Neural crest cell (in vitro differentiated cells): ENCODE measurements around the gene VCAM1. TPM values are rescaled to one million over a fixed set of nuclear protein-coding genes. Genes with fewer than 3 reads are reported as not detected.
A peak's percentile ranks its signal among the peaks of the same experiment; 100 is the strongest.

Experiments
- DNase-seq: peaks from one replicate; pipeline ENCODE4 v3.0.0; 2021; ENCODE audit warnings: low read depth, mixed read lengths, low spot score
- H3K27ac Mint-ChIP-seq: one replicate; pipeline ENCODE4 v1.8.0; 2021; ENCODE audit warnings: mild to moderate bottlenecking, mixed read lengths; ENCODE audit not compliant: unreplicated experiment
- H3K27me3 Mint-ChIP-seq: 2 replicates; pipeline ENCODE4 v1.8.0; 2021; ENCODE audit warnings: low read depth, mild to moderate bottlenecking, mixed read lengths
- H3K36me3 Mint-ChIP-seq: 2 replicates; pipeline ENCODE4 v1.8.0; 2021; ENCODE audit warnings: low read depth, mild to moderate bottlenecking, mixed read lengths
- H3K4me1 Mint-ChIP-seq: 2 replicates; pipeline ENCODE4 v1.8.0; 2021; ENCODE audit warnings: mixed read lengths
- H3K4me3 Mint-ChIP-seq: one replicate; pipeline ENCODE4 v1.8.0; 2021; ENCODE audit warnings: mild to moderate bottlenecking, mixed read lengths
- H3K9me3 Mint-ChIP-seq: 2 replicates; pipeline ENCODE4 v1.8.0; 2021; ENCODE audit warnings: mixed read lengths
- total RNA-seq: library from RNA; stranded (reverse); gene quantifications from 2 replicates; pipeline ENCODE4 v1.2.1, GENCODE V29; 2021
- TF ChIP-seq, protein P1 (sequence below): fragments of 200-600 bp; sonication (generic); conservative IDR thresholded peaks from 2 replicates; pipeline ENCODE4 v1.5.0; 2021; ENCODE audit warnings: antibody characterized with exemption, mild to moderate bottlenecking

The VCAM1 gene
- total RNA-seq, 1 donor from 2014 or later = 8.6 TPM

DNA sequence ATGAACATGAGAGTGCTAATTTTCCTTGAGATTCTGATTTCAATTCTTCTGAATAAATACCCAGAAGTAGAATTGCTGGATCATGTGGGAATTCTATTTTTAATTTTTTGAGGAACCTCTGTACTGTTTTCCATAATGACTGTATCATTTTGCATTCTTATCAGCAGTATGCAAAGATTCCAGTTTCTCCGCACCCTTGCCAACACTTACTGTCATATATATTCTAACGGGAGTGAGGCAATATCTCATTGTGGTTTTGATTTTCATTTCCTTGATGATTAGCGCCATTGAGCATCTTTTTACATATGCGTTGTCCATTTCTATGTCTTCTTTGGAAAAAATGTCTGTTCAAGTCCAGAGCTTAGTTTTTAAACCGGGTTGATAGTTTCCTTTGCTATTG, 33.2 kb downstream of the VCAM1 start:
- H3K9me3 Mint-ChIP-seq = peaks cover 6% of the 10 kb centered on the region

DNA sequence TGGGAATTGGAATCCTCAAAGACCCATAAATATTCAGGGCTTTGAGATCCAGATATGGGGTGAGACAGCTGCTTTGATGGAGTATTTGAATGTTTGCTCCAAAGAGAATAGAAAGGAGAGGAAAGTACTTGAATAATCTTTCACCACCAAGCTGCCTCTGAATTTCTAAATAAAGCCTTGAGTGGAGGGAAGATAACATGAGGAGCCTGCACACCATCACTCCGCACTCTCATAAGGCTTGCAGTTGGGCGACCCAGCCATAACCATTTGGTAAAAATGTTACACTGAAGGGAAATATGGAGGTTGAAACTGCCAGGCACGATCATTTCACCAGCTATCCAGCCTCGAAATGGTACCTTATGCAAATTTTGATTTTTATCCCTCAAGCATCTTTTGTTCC, 38.4 kb downstream of the VCAM1 start:
- Mint-ChIP-seq H3K27me3 (no peaks in the 10 kb centered on the region), H3K4me3 (no peak overlapping the region), H3K27ac (no peak overlapping the region), H3K36me3 (peaks cover 5% of the 10 kb centered on the region), H3K9me3 (peaks cover 4% of the 10 kb centered on the region), H3K4me1 (peaks cover 29% of the 10 kb centered on the region)
- TF ChIP-seq, protein P1, sequence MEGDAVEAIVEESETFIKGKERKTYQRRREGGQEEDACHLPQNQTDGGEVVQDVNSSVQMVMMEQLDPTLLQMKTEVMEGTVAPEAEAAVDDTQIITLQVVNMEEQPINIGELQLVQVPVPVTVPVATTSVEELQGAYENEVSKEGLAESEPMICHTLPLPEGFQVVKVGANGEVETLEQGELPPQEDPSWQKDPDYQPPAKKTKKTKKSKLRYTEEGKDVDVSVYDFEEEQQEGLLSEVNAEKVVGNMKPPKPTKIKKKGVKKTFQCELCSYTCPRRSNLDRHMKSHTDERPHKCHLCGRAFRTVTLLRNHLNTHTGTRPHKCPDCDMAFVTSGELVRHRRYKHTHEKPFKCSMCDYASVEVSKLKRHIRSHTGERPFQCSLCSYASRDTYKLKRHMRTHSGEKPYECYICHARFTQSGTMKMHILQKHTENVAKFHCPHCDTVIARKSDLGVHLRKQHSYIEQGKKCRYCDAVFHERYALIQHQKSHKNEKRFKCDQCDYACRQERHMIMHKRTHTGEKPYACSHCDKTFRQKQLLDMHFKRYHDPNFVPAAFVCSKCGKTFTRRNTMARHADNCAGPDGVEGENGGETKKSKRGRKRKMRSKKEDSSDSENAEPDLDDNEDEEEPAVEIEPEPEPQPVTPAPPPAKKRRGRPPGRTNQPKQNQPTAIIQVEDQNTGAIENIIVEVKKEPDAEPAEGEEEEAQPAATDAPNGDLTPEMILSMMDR = no peak
- no peak for DNase-seq

More for the DNA sequence above, 33.2 kb downstream of the VCAM1 start:
- H3K27me3 Mint-ChIP-seq = no peaks in the 10 kb centered on the region
- H3K4me1 Mint-ChIP-seq = peaks cover 12% of the 10 kb centered on the region
- H3K4me3 Mint-ChIP-seq = no peak overlapping the region
- H3K27ac Mint-ChIP-seq = no peak overlapping the region
- no peak for DNase-seq
- no peaks in the 10 kb centered on the region for H3K36me3 Mint-ChIP-seq
- TF ChIP-seq, protein P1 = no peak

DNA sequence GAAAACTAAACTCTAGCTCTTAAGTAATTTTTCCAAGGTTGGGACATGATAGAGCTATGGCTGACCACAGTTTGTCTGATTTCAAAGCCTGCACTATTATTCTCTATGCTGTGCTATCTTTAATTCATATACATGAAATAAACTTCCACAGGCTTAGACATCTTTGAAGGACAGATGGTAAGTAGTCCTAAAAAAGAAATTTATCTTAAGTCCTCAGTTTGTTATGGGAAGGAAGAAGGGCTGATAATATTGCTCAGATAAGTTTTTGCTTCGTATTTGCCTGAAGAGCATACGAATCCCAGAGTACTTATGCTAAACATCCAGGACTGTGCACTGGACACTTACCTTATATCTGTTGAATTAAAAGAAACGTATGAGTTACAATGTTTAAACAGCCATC, 39.6 kb downstream of the VCAM1 start:
- peaks cover 4% of the 10 kb centered on the region for H3K9me3 Mint-ChIP-seq
- peaks cover 29% of the 10 kb centered on the region for H3K4me1 Mint-ChIP-seq
- peaks cover 5% of the 10 kb centered on the region for H3K36me3 Mint-ChIP-seq
- no peak overlapping the region for H3K4me3 Mint-ChIP-seq
- H3K27me3 Mint-ChIP-seq = no peaks in the 10 kb centered on the region
- no peak for DNase-seq
- peak overlapping the region; percentile 48 for H3K27ac Mint-ChIP-seq
- TF ChIP-seq, protein P1 = no peak

DNA sequence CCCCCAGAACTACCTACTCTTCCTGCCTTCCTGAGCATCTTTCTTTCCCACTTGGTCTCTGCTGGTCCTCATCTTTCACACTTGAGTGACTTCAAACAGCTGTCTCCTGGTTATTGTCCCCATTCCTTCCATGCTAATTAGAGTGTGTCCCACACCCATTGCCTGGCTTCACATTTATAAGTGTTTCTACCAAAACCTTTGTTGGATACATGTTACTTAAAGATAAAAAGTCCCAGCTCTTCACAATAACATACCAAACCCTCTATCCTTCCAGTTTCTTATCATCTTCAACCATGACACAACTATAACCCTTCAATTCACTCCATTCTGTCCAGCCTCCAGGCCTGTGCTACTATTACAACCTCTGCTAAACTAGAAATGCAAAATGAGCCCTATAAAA, 41.0 kb downstream of the VCAM1 start:
- no peaks in the 10 kb centered on the region for H3K27me3 Mint-ChIP-seq
- TF ChIP-seq, protein P1 = no peak
- H3K9me3 Mint-ChIP-seq = peaks cover 4% of the 10 kb centered on the region
- no peak for DNase-seq
- H3K27ac Mint-ChIP-seq = no peak overlapping the region
- no peak overlapping the region for H3K4me3 Mint-ChIP-seq
- H3K4me1 Mint-ChIP-seq = peaks cover 24% of the 10 kb centered on the region
- H3K36me3 Mint-ChIP-seq = peaks cover 5% of the 10 kb centered on the region

DNA sequence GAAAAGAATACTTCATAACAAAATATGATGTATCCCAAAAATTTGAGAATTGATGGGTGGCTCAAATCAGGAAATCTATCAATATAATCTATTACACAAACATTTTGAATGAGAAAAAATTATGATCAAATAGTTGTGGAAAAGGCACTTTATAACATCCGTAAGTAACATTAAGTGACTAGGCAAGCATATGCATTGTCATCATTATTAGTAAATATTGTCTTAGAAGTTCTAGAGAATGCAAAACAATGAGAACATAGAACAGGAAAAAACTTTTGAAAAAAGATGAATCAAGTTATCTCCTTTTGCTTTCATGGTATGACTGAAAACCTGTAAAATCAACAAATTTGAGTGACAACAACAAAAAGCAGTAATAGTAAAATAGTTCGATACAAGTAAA, 42.9 kb downstream of the VCAM1 start:
- H3K27me3 Mint-ChIP-seq = no peaks in the 10 kb centered on the region
- peaks cover 4% of the 10 kb centered on the region for H3K9me3 Mint-ChIP-seq
- H3K4me1 Mint-ChIP-seq = peaks cover 24% of the 10 kb centered on the region
- no peak for DNase-seq
- H3K36me3 Mint-ChIP-seq = peaks cover 5% of the 10 kb centered on the region
- TF ChIP-seq, protein P1 = no peak
- no peak overlapping the region for H3K4me3 Mint-ChIP-seq
- H3K27ac Mint-ChIP-seq = no peak overlapping the region
